ENCODE data around the gene ZPBP. TPM values are rescaled to one million over a fixed set of nuclear protein-coding genes. Genes with fewer than 3 reads are reported as not detected.

Gene ZPBP
- total and polyA plus RNA-seq, 2 of the 4 experiments (the other 2 are of a cell fraction): not detected

GRCh38 chr7:50037086-50037485 is 56.0 kb downstream of the ZPBP start:
- Histone ChIP-seq H2AK9ac (replicated peaks; ENCODE audit: low read depth, low read length, poor library complexity) (no peak overlapping the region), H2BK20ac (ENCODE audit: low read depth, low read length) (no peak overlapping the region), H2BK5ac (ENCODE audit: low read depth, low read length, poor library complexity, severe bottlenecking) (no peak overlapping the region), H4K8ac (ENCODE audit: low read depth in 2 of 2, low read length in 2 of 2) (no peak overlapping the region), H3K27ac (ENCODE audit: insufficient read depth, low read length) (no peak overlapping the region), H3K14ac (replicated peaks; ENCODE audit: low read depth, low read length) (no peak overlapping the region), H3K4me1 (ENCODE audit: control insufficient read depth, insufficient read depth, low read length) (no peaks in the 10 kb centered on the region), H3K36me3 (ENCODE audit: control insufficient read depth, insufficient read depth, low read length) (no peaks in the 10 kb centered on the region), H3K9me1 (ENCODE audit: insufficient read depth, low read length) (no peaks in the 10 kb centered on the region), H3K9me3 (ENCODE audit: control insufficient read depth, insufficient read depth, low read length) (peaks cover 6% of the 10 kb centered on the region; the same call in 1 of the 2 replicates), H3K23ac (ENCODE audit: low read depth, low read length) (no peak overlapping the region), H4K20me1 (ENCODE audit: insufficient read depth, low read length) (no peaks in the 10 kb centered on the region), H2AFZ (replicated peaks; ENCODE audit: low read length, poor library complexity) (no peak overlapping the region), H3K4ac (ENCODE audit: low read depth, low read length) (no peak overlapping the region), H3K4me3 (ENCODE audit: insufficient read depth, low read depth, low read length) (no peak overlapping the region), H3K18ac (ENCODE audit: low read depth, low read length) (no peak overlapping the region), H2AK5ac (ENCODE audit: low read depth, low read length) (no peak overlapping the region), H4K91ac (ENCODE audit: insufficient read depth, low read depth, low read length) (no peak overlapping the region), H3K27me3 (ENCODE audit: control insufficient read depth, insufficient read depth, low read length) (no peaks in the 10 kb centered on the region), H3K9ac (ENCODE audit: low read depth, low read length) (no peak overlapping the region), H4K5ac (ENCODE audit: low read depth, low read length) (no peak overlapping the region), H3K79me1 (ENCODE audit: low read depth in 1 of 2, low read length in 2 of 2) (no peaks in the 10 kb centered on the region), H3K56ac (ENCODE audit: extremely low read depth, insufficient read depth, low read length) (no peak overlapping the region), H2BK15ac (ENCODE audit: low read depth, low read length) (no peak overlapping the region), H2BK120ac (ENCODE audit: low read depth, low read length) (no peak overlapping the region), H3K4me2 (ENCODE audit: low read depth, low read length) (no peak overlapping the region)
- no peak for DNase-seq
- in situ Hi-C loops (cut with MboI; ENCODE audit: low sequenced_read_pairs): no loop called here
- no TSS peak for BruUV-seq (replicated peaks)
- ATAC-seq (ENCODE audit: low read depth): no peak
- intact Hi-C loops (cut with micrococcal nuclease): no loop called here
- dilution Hi-C loops (cut with HindIII; ENCODE audit: low sequenced_read_pairs, unreplicated experiment): no loop called here
- ChIA-PET POLR2A (ENCODE audit: unreplicated experiment) (no interaction called here), CTCF (no interaction called here)
- no CpG with 5 or more reads among the region's 2 CpGs for WGBS, 2 experiments (ENCODE audit: extremely low coverage in 2 of 2, insufficient read length in 1 of 2)
- TF ChIP-seq FOS (IDR thresholded peaks at IDR 0.05; ENCODE audit: low read depth, low read length): no peak
- TF ChIP-seq MAZ (IDR thresholded peaks at IDR 0.05; ENCODE audit: borderline replicate concordance, low read depth, low read length): no peak
- TF ChIP-seq CEBPB (IDR thresholded peaks at IDR 0.05; ENCODE audit: low read depth, low read length): no peak

Data from IMR-90 (cell line).